ENCODE measurements around the gene MTFMT. TPM values are rescaled to one million over a fixed set of nuclear protein-coding genes. Genes with fewer than 3 reads are reported as not detected.

Gene MTFMT
- total and polyA plus RNA-seq, 2 of the 13 experiments (the other 11 are each of a cell fraction or from before 2014, with no cell fraction given): 9.9 to 23.2 TPM

- POLR2A ChIA-PET: interaction anchor here (0.9 to 4.5 kb wide), 7 partner anchors 9 to 250 kb away, joined by 3 to 27 read pairs (median 5); partner anchors contain the start of genes RNU5B-1 and SLC51B
- intact Hi-C loops (cut with micrococcal nuclease; ENCODE audit: unreplicated experiment) (loop anchor here (1.0 to 10.0 kb wide), 6 partner anchors 9 to 240 kb away; partner anchors contain the start of genes RNU5A-1 and SLC51B), in situ Hi-C loops (cut with HindIII; ENCODE audit: extremely low pct_ligation_motif_present, low pct_unique_long_range_greater_than_20kb) (loop anchor here (5.0 kb wide), 1 partner anchor 33 kb away; no protein-coding TSS in a partner anchor)
- Histone ChIP-seq H3K79me2 (ENCODE audit: insufficient read depth, low read length) (no peaks in the 10 kb centered on the region), H3K9me3 (ENCODE audit: low read length) (no peaks in the 10 kb centered on the region), H3K36me3 (replicated peaks in 1 of 2; ENCODE audit: control insufficient read depth in 1 of 2, insufficient read depth in 2 of 2, low read length in 2 of 2) (no peaks in the 10 kb centered on the region), H3K27me3 (ENCODE audit: control insufficient read depth in 1 of 2, insufficient read depth in 2 of 2, low read length in 2 of 2) (no peaks in the 10 kb centered on the region), H3K4me3 (replicated peaks in 1 of 3; ENCODE audit: insufficient read depth in 1 of 3, low read depth in 2 of 3, low read length in 3 of 3) (no peak overlapping the region), H4K20me1 (ENCODE audit: insufficient read depth, low read length) (no peaks in the 10 kb centered on the region), H3K4me1 (ENCODE audit: insufficient read depth, low read length) (peaks cover 70% of the 10 kb centered on the region), H3K9ac (ENCODE audit: insufficient read depth, low read depth, low read length) (no peak overlapping the region), H3K4me2 (ENCODE audit: low read depth, low read length) (no peak overlapping the region), H2AFZ (ENCODE audit: low read length) (no peak overlapping the region), H3K27ac (ENCODE audit: extremely low read length, insufficient read depth, low read length) (no peak overlapping the region)
- 13% methylated on average over 3 of the region's 26 CpGs for WGBS (ENCODE audit: low lambda C conversion rate)
- CTCF ChIA-PET (ENCODE audit: low intra/inter-chr PET ratio, low total read pairs): interaction anchor here (1.5 to 5.0 kb wide), 5 partner anchors 21 to 47 kb away, joined by 3 to 54 read pairs (median 29); partner anchors contain the start of gene MTFMT
- FAIRE-seq (peak; percentile 66), ATAC-seq (peak; percentile 75), DNase-seq (ENCODE audit: low spot score) (peak; percentile 64)
- no TSS peak for BruUV-seq (replicated peaks)
- TF ChIP-seq, protein P1, sequence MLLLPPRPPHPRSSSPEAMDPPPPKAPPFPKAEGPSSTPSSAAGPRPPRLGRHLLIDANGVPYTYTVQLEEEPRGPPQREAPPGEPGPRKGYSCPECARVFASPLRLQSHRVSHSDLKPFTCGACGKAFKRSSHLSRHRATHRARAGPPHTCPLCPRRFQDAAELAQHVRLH (CRISPR knock-in tag; IDR thresholded peaks at IDR 0.05; ENCODE audit: borderline replicate concordance, low read depth): 0 out of 2 replicates have a peak, but pooled peaks have one; percentile 59
- TF ChIP-seq ZNF709 (CRISPR knock-in tag; IDR thresholded peaks at IDR 0.05): no peak
- TF ChIP-seq MXI1 (IDR thresholded peaks at IDR 0.05; ENCODE audit: borderline replicate concordance, low read depth, low read length): no peak; the same call in 2 of the 3 replicates
- TF ChIP-seq ZNF335 (CRISPR knock-in tag; IDR thresholded peaks at IDR 0.05): no peak; the same call in 1 of the 2 replicates
- TF ChIP-seq ZNF790 (CRISPR knock-in tag; IDR thresholded peaks at IDR 0.05; ENCODE audit: borderline replicate concordance): no peak
- no peak for TF ChIP-seq GTF2F1 (IDR thresholded peaks at IDR 0.05; ENCODE audit: low read length)
- TF ChIP-seq SAP130 (CRISPR knock-in tag; IDR thresholded peaks at IDR 0.05; ENCODE audit: low read depth): peak; percentile 67
- TF ChIP-seq HNF1B (CRISPR knock-in tag; IDR thresholded peaks at IDR 0.05): peak; percentile 66
- no peak for TF ChIP-seq NFATC3 (CRISPR knock-in tag; IDR thresholded peaks at IDR 0.05)
- TF ChIP-seq HDAC1 (CRISPR knock-in tag; IDR thresholded peaks at IDR 0.05): peak; percentile 13; the same call in 1 of the 2 replicates
- no peak for TF ChIP-seq TEAD2 (CRISPR knock-in tag; IDR thresholded peaks at IDR 0.05)
- no peak for TF ChIP-seq AFF4 (CRISPR knock-in tag; IDR thresholded peaks at IDR 0.05)
- TF ChIP-seq DRAP1 (CRISPR knock-in tag; IDR thresholded peaks at IDR 0.05): 0 out of 2 replicates have a peak, but pooled peaks have one; percentile 18
Observed at GRCh38 chr15:65054333-65055200, 25.1 kb upstream of the MTFMT start.
